Mucosa of descending colon (tissue), 3 donors: ENCODE results near the gene LRP1-AS. TPM values are rescaled to one million over a fixed set of nuclear protein-coding genes. Genes with fewer than 3 reads are reported as not detected.
A peak's percentile ranks its signal among the peaks of the same experiment; 100 is the strongest.

Source experiments
- ATAC-seq: fragments of 200-7000 bp; cut with Tn5 transposase; one replicate; pipeline ENCODE4 v1.9.1; 2020; ENCODE audit warnings: mild to moderate bottlenecking, moderate library complexity
- DNase-seq, 3 donors: peaks; one replicate each; pipeline ENCODE4 v3.0.0-alpha.2; 2020
- H3K36me3 ChIP-seq: fragments of 200-600 bp; one replicate; pipeline ENCODE4 v1.8.0; 2021; ENCODE audit warnings: low read depth, mild to moderate bottlenecking
- H3K4me1 ChIP-seq: fragments of 200-600 bp; one replicate; pipeline ENCODE4 v1.8.0; 2021; ENCODE audit warnings: low read depth, mild to moderate bottlenecking
- H3K4me3 ChIP-seq: fragments of 200-600 bp; one replicate; pipeline ENCODE4 v1.8.0; 2021; ENCODE audit warnings: mild to moderate bottlenecking
- H3K9me3 ChIP-seq: fragments of 200-600 bp; one replicate; pipeline ENCODE4 v1.8.0; 2021; ENCODE audit warnings: mild to moderate bottlenecking
- CTCF ChIP-seq: fragments of 200-600 bp; IDR thresholded peaks from one replicate; pipeline ENCODE4 v1.8.0; 2022; ENCODE audit warnings: antibody characterized with exemption, mild to moderate bottlenecking
- intact Hi-C, 2 donors: fragments of 100-400 bp; cut with DNase I in 1 of 2; cut with micrococcal nuclease in 1 of 2; formaldehyde crosslinking; loops; one replicate each; pipeline versions ENCODE4 v1.11.0 to v1.11.1; 2022; cut with DNase I, micrococcal nuclease
- total RNA-seq, 3 donors: library from RNA; stranded (reverse); fragmentation: NEBNext Ultra II Directional in 2 of 3; extraction: Animal tissue kit (Norgen Biotek cat#: 25700) in 2 of 3; gene quantifications; one replicate each; pipeline versions ENCODE4 v1.2.1 to v1.2.4, GENCODE V29; 2021 to 2023
- donor health status: DM: no; HTN: no; CAD: no; lungs with moderate emphysema.
- donor health status: DM: no; HTN: no; CAD: no.
- donor health status: DM: no; HTN: yes; CAD: no.

The LRP1-AS gene
- total RNA-seq, 3 donors from 2014 or later, result not detected

DNA sequence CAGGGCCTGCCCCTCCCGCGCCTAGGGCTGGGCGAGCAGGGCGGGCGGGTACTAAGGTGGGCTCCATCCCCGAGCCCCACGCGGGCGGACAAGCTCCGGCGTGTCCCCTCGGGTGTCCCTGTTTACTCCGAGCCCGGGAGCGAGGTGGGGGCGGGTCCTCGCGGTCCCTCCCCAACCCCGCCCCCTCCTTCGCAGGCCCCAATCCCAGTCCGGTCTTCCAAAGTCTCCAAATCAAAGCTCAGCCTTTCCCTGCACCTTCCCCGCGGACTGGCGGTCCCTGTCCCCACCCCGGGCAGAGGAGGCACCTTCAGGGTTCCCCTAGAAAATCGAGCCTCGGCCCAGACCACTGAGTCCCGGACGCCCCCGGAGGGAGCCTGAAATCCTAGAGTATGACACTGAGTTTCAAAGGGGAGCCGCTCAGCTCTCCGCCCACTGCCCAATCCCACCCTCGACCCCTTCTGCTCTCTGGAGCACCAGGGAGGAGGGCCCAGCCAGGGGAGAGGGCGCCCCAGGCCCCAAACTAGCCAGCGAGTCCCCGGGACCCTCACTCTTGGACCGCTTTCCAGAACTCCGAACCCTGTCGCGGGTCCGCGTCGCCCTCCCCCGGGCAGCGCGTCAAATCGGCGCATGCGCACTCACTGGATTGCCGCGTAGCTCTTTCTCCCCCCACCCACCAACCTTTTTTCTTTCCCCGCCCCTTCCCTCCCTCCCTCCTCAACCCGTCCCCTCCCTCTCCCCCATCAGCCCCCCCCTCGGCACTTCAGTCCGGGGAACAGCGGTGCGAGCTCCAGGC, 19.5 kb downstream of the LRP1-AS start, which contains the start of gene LRP1:
Gene LRP1, plus strand, starts transcription at position 758 of the 793 bp plus-strand sequence. CDS start 482 bp downstream, outside the sequence.
- no peak for TF ChIP-seq CTCF
- DNase-seq (peak; percentile 86 to 89 (median 86)), ATAC-seq (peak; percentile 76)
- Histone ChIP-seq H3K4me3 (peak within 1 kb of the TSS; percentile 63), H3K4me1 (peaks cover 12% of the 10 kb centered on the region), H3K36me3 (no peaks in the 10 kb centered on the region), H3K9me3 (no peaks in the 10 kb centered on the region)
- intact Hi-C loops, result no loop called here

GRCh38 chr12:57127101-57127725, 20.2 kb downstream of the LRP1-AS start:
- Histone ChIP-seq H3K4me3 (peak overlapping the region; percentile 63), H3K4me1 (peaks cover 12% of the 10 kb centered on the region), H3K36me3 (no peaks in the 10 kb centered on the region), H3K9me3 (no peaks in the 10 kb centered on the region)
- no peak for TF ChIP-seq CTCF
- ATAC-seq (peak; percentile 83), DNase-seq (peak; percentile 88 to 93 (median 89))
- intact Hi-C loops, result no loop called here

DNA sequence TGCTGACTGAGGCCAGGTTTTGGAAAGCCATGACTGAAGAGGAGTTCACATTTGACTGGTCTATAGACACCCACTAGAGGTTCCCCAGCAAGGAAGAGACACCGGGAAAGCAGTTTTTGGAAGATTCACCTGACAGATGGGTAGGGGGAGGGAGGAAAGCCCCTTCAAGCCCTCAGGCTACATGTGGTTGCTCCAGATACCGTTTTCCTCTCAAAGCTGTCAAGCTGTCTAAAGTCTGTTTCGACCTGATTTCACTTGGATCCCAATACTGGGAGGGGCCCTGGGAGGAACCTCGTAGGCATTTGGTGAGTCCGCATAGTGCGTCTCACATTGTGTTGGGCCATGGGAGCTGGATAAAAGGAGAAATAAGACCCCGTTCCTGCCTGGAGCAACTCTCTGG, 20.9 kb downstream of the LRP1-AS start:
- intact Hi-C loops, result no loop called here
- DNase-seq, result no peak
- H3K4me1 ChIP-seq, result peaks cover 12% of the 10 kb centered on the region
- no peak for ATAC-seq
- TF ChIP-seq CTCF, result no peak
- H3K9me3 ChIP-seq, result no peaks in the 10 kb centered on the region
- no peaks in the 10 kb centered on the region for H3K36me3 ChIP-seq
- H3K4me3 ChIP-seq, result no peak overlapping the region

DNA sequence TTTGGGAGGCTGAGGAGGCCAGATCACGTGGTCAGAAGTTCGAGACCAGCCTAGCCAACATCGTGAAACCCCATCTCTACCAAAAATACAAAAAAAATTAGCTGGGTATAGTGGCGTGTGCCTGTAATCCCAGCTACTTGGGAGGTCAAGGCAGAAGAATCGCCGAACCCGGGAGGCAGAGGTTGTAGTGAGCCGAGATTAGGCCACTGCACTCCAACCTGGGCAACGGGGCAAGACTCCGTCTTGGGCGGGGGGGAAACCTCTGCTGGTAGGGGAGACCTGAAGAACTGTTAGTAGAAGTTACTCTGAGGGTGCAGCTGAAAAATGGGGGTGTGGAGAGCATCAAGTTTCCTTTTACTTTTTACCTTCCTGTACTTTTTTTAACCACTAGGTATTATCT, 21.4 kb downstream of the LRP1-AS start:
- peaks cover 12% of the 10 kb centered on the region for H3K4me1 ChIP-seq
- intact Hi-C loops, result no loop called here
- no peak for DNase-seq

GRCh38 chr12:57124261-57124877, 23.1 kb downstream of the LRP1-AS start:
- ATAC-seq, result peak; percentile 54
- intact Hi-C loops, result loop anchor here (5.0 kb wide), 2 partner anchors 53 to 58 kb away; no protein-coding TSS in a partner anchor
- H3K9me3 ChIP-seq, result no peaks in the 10 kb centered on the region
- H3K36me3 ChIP-seq, result no peaks in the 10 kb centered on the region
- peaks cover 10% of the 10 kb centered on the region for H3K4me1 ChIP-seq
- peak in 1 of 3 donors; percentile 91 for DNase-seq
- peak; percentile 93 for TF ChIP-seq CTCF
- no peak overlapping the region for H3K4me3 ChIP-seq

More for the DNA sequence above, 21.4 kb downstream of the LRP1-AS start:
- Histone ChIP-seq H3K4me3 (no peak overlapping the region), H3K9me3 (no peaks in the 10 kb centered on the region), H3K36me3 (no peaks in the 10 kb centered on the region)
- no peak for ATAC-seq
- no peak for TF ChIP-seq CTCF
